LHCN-M2 (cell line): ENCODE measurements around the gene IL3RA. TPM values are rescaled to one million over a fixed set of nuclear protein-coding genes. Genes with fewer than 3 reads are reported as not detected.

Source experiments
- DNase-seq: peaks from one replicate; pipeline ENCODE4 v3.0.0-alpha.2; 2012; ENCODE audit warnings: low read depth
- total RNA-seq: library from RNA; depleted of rRNA; stranded (reverse); fragments of >200 nt; gene quantifications from 2 replicates; pipeline ENCODE4 v1.2.3, GENCODE V29; 2014

Gene IL3RA
- total RNA-seq, 1 experiment from 2014 or later: not detected

GRCh38 chrX:1384658-1385252 lies 48.2 kb downstream of the IL3RA start:
- no peak for DNase-seq

- no peak for DNase-seq
These were observed 49.0 kb downstream of the IL3RA start for GRCh38 chrX:1385253-1386223.

GRCh38 chrX:1386338-1387127 lies 49.9 kb downstream of the IL3RA start:
- no peak for DNase-seq

- DNase-seq: no peak
These were observed 50.7 kb downstream of the IL3RA start for GRCh38 chrX:1387141-1387776.

GRCh38 chrX:1388651-1389050 lies 52.1 kb downstream of the IL3RA start:
- DNase-seq: no peak

- no peak for DNase-seq
These were observed 52.8 kb downstream of the IL3RA start for GRCh38 chrX:1389181-1389992.

GRCh38 chrX:1389993-1390285 lies 53.4 kb downstream of the IL3RA start:
- DNase-seq: no peak

GRCh38 chrX:1390621-1391369 lies 54.2 kb downstream of the IL3RA start:
- no peak for DNase-seq

GRCh38 chrX:1391370-1391706 lies 54.8 kb downstream of the IL3RA start:
- no peak for DNase-seq

- peak; percentile 96 for DNase-seq
These were observed 55.3 kb downstream of the IL3RA start, which contains the start of gene SLC25A6 for GRCh38 chrX:1391707-1392375. TSS of gene SLC25A6 (minus strand) at chrX:1392113. CDS start at chrX:1392009, 104 bp downstream.

GRCh38 chrX:1392376-1393068 lies 55.9 kb downstream of the IL3RA start:
- DNase-seq: peak; percentile 70

- DNase-seq: no peak
These were observed 57.5 kb downstream of the IL3RA start for GRCh38 chrX:1393871-1394615.

GRCh38 chrX:1394731-1395501 lies 58.3 kb downstream of the IL3RA start:
- DNase-seq: no peak

- no peak for DNase-seq
These were observed 59.1 kb downstream of the IL3RA start for GRCh38 chrX:1395646-1396216.

- no peak for DNase-seq
These were observed 60.4 kb downstream of the IL3RA start for GRCh38 chrX:1397001-1397400.

GRCh38 chrX:1397441-1398270 lies 61.1 kb downstream of the IL3RA start:
- no peak for DNase-seq
